ENCODE data around the gene SEMA4B. TPM values are rescaled to one million over a fixed set of nuclear protein-coding genes. Genes with fewer than 3 reads are reported as not detected.

Gene SEMA4B
- total and polyA plus RNA-seq, 10 of the 15 experiments (the other 5 are each of a cell fraction or from before 2014, with no cell fraction given): 0.87 to 26.0 (median 9.3) TPM

DNA sequence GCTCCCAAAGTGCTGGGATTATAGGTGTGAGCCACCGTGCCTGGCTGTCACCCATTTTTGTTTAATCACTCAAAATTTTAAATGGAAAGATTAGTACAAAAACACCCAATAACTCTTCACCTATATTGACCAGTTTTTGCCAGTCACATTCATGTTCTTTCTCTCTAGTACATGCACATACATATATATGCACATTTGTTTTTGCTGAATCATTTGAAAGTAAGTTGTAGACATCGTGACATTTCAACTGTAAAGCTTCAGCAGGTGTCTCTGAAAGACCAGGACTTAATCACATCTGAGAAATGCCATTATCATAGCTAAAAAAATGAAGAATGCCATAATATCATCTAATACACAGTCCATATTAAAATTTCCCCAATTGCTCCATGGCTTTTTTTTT lies 6.5 kb upstream of the SEMA4B start:
- in situ Hi-C loops (cut with MboI): no loop called here
- Histone ChIP-seq H3K4me2 (ENCODE audit: control insufficient read depth, insufficient read depth) (no peak overlapping the region), H3K9ac (ENCODE audit: control insufficient read depth, insufficient read depth, low read length) (no peak overlapping the region), H3K4me1 (ENCODE audit: control insufficient read depth, insufficient read depth, low read length) (peaks cover 40% of the 10 kb centered on the region), H3K9me3 (replicated peaks; ENCODE audit: control insufficient read depth, insufficient read depth, low read length) (no peaks in the 10 kb centered on the region), H2AFZ (ENCODE audit: control insufficient read depth, low read depth, low read length) (no peak overlapping the region), H3K36me3 (ENCODE audit: control insufficient read depth in 2 of 2, insufficient read depth in 2 of 2, low read length in 1 of 2) (0 out of 4 replicates have a peak, but pooled peaks cover 0 to 2% of the 10 kb centered on the region in 2 experiments), H3K27ac (ENCODE audit: control insufficient read depth, insufficient read depth) (no peak overlapping the region), H3K27me3 (replicated peaks in 1 of 2; ENCODE audit: control insufficient read depth in 2 of 2, insufficient read depth in 2 of 2, low read length in 1 of 2) (no peaks in the 10 kb centered on the region), H4K20me1 (ENCODE audit: control insufficient read depth, insufficient read depth) (no peaks in the 10 kb centered on the region), H3K79me2 (ENCODE audit: control insufficient read depth, insufficient read depth, low read length) (peaks cover 1% of the 10 kb centered on the region; the same call in 1 of the 2 replicates), H3K4me3 (no peak overlapping the region)
- intact Hi-C loops (cut with micrococcal nuclease; ENCODE audit: unreplicated experiment): loop anchor here (5.0 kb wide), 1 partner anchor 38 kb away; the partner anchor contains the start of genes CIB1 and GDPGP1
- POLR2A ChIA-PET: interaction anchor here (1.0 to 1.2 kb wide), 3 partner anchors 15 to 96 kb away, joined by 3 to 4 read pairs (median 3); no protein-coding TSS in a partner anchor
- RAD21 ChIA-PET (ENCODE audit: unreplicated experiment): interaction anchor here (0.6 to 1.9 kb wide), 3 partner anchors 26 to 33 kb away, joined by 3 to 4 read pairs (median 3); no protein-coding TSS in a partner anchor
- SMC1A ChIA-PET (ENCODE audit: uncharacterized antibody, unreplicated experiment): interaction anchor here (1.1 kb wide), 1 partner anchor 30 kb away, joined by 3 read pairs; no protein-coding TSS in a partner anchor
- FAIRE-seq (no peak), ATAC-seq (no peak), DNase-seq (ENCODE audit: low read depth, low spot score) (no peak)
- CTCF ChIA-PET: interaction anchor here (1.3 kb wide), 2 partner anchors 27 to 33 kb away, joined by 3 to 6 read pairs; no protein-coding TSS in a partner anchor
- BruUV-seq (replicated peaks): no TSS peak
- WGBS (ENCODE audit: insufficient coverage, insufficient replicate concordance, low lambda C conversion rate, missing lambda C conversion rate): 100% methylated on average over 2 of the region's 2 CpGs
- TF ChIP-seq TBL1XR1 (IDR thresholded peaks at IDR 0.05; ENCODE audit: low read depth, low read length) (no peak), RELA (IDR thresholded peaks at IDR 0.05; ENCODE audit: borderline replicate concordance, partially characterized antibody) (no peak), TARDBP (IDR thresholded peaks at IDR 0.05; ENCODE audit: borderline replicate concordance) (no peak), MTA3 (IDR thresholded peaks at IDR 0.05; ENCODE audit: borderline replicate concordance, low read length) (no peak)

GRCh38 chr15:90200534-90201129 lies 498 bp upstream of the SEMA4B start:
- Histone ChIP-seq H3K27ac (ENCODE audit: control insufficient read depth, insufficient read depth) (0 out of 2 replicates have a peak overlapping the region, but pooled peaks have one; percentile 6), H2AFZ (ENCODE audit: control insufficient read depth, low read depth, low read length) (peak overlapping the region; percentile 77), H4K20me1 (ENCODE audit: control insufficient read depth, insufficient read depth) (no peaks in the 10 kb centered on the region; the same call in 1 of the 2 replicates), H3K4me2 (ENCODE audit: control insufficient read depth, insufficient read depth) (peak overlapping the region; percentile 82), H3K79me2 (ENCODE audit: control insufficient read depth, insufficient read depth, low read length) (no peaks in the 10 kb centered on the region; the same call in 1 of the 2 replicates), H3K9me3 (replicated peaks; ENCODE audit: control insufficient read depth, insufficient read depth, low read length) (no peaks in the 10 kb centered on the region), H3K9ac (ENCODE audit: control insufficient read depth, insufficient read depth, low read length) (peak overlapping the region; percentile 68; the same call in 1 of the 2 replicates), H3K4me1 (ENCODE audit: control insufficient read depth, insufficient read depth, low read length) (peaks cover 14% of the 10 kb centered on the region), H3K36me3 (ENCODE audit: control insufficient read depth in 2 of 2, insufficient read depth in 2 of 2, low read length in 1 of 2) (no peaks in the 10 kb centered on the region; a peak in 1 of 4 replicates), H3K4me3 (peak overlapping the region; percentile 95), H3K27me3 (replicated peaks in 1 of 2; ENCODE audit: control insufficient read depth in 2 of 2, insufficient read depth in 2 of 2, low read length in 1 of 2) (no peaks in the 10 kb centered on the region)
- peak; percentile 58 for ATAC-seq
- ChIA-PET RAD21 (ENCODE audit: unreplicated experiment) (interaction anchor here (0.6 to 4.5 kb wide), 13 partner anchors 9 to 68 kb away, joined by 3 to 30 read pairs (median 5); partner anchors contain the start of genes CIB1 and GDPGP1), POLR2A (interaction anchor here (0.6 to 7.0 kb wide), 10 partner anchors 10 to 38 kb away, joined by 3 to 101 read pairs (median 4); partner anchors contain the start of genes CIB1 and GDPGP1), SMC1A (ENCODE audit: uncharacterized antibody, unreplicated experiment) (interaction anchor here (0.6 to 4.7 kb wide), 14 partner anchors 10 to 82 kb away, joined by 3 to 45 read pairs (median 6); partner anchors contain the start of genes CIB1 and GDPGP1), CTCF (interaction anchor here (0.7 to 2.5 kb wide), 16 partner anchors 10 to 398 kb away, joined by 3 to 22 read pairs (median 4); partner anchors contain the start of genes CIB1, GDPGP1 and TTLL13)
- intact Hi-C loops (cut with micrococcal nuclease; ENCODE audit: unreplicated experiment): loop anchor here (5.0 kb wide), 1 partner anchor 38 kb away; no protein-coding TSS in a partner anchor
- WGBS (ENCODE audit: insufficient coverage, insufficient replicate concordance, low lambda C conversion rate, missing lambda C conversion rate): 7% methylated on average over 21 of the region's 24 CpGs
- BruUV-seq (replicated peaks): no TSS peak
- DNase-seq (ENCODE audit: low read depth, low spot score): no peak
- FAIRE-seq: no peak
- in situ Hi-C loops (cut with MboI): no loop called here
- no peak for TF ChIP-seq MTA2 (IDR thresholded peaks at IDR 0.05; ENCODE audit: low read depth)
- 0 out of 2 replicates have a peak, but pooled peaks have one; percentile 56 for TF ChIP-seq MTA3 (IDR thresholded peaks at IDR 0.05; ENCODE audit: borderline replicate concordance, low read length)
- TF ChIP-seq, protein P1, sequence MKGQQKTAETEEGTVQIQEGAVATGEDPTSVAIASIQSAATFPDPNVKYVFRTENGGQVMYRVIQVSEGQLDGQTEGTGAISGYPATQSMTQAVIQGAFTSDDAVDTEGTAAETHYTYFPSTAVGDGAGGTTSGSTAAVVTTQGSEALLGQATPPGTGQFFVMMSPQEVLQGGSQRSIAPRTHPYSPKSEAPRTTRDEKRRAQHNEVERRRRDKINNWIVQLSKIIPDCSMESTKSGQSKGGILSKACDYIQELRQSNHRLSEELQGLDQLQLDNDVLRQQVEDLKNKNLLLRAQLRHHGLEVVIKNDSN (IDR thresholded peaks at IDR 0.05; ENCODE audit: borderline replicate concordance, extremely low read length, insufficient read depth, low read depth, low read length): peak; percentile 5
- no peak for TF ChIP-seq CEBPZ (IDR thresholded peaks at IDR 0.05; ENCODE audit: low read depth, low read length)
- peak; percentile 25 to 67; a peak in 2 of 4 replicates for TF ChIP-seq BHLHE40 (IDR thresholded peaks at IDR 0.05; ENCODE audit: borderline replicate concordance in 1 of 2, low read depth in 2 of 2, low read length in 1 of 2)
- TF ChIP-seq ESRRA (IDR thresholded peaks at IDR 0.05; ENCODE audit: low read length): no peak
- TF ChIP-seq HDGF (IDR thresholded peaks at IDR 0.05): 0 out of 2 replicates have a peak, but pooled peaks have one; percentile 38
